Smooth muscle cell (in vitro differentiated cells): Measurements from ENCODE around the gene DGAT2. TPM values are rescaled to one million over a fixed set of nuclear protein-coding genes. Genes with fewer than 3 reads are reported as not detected.

Experiments
- DNase-seq: peaks from one replicate; lab custom pipeline; 2025; ENCODE audit not compliant: unreplicated experiment; lab: John Stamatoyannopoulos, UW
- H2AFZ ChIP-seq: fragments of 200-600 bp; sonication (generic); 2 replicates; pipeline ENCODE4 v1.6.0; 2016; ENCODE audit warnings: antibody characterized with exemption, low read depth, mild to moderate bottlenecking
- H3F3A ChIP-seq: fragments of 200-600 bp; sonication (generic); 2 replicates; pipeline ENCODE4 v1.6.0; 2017; ENCODE audit warnings: antibody characterized with exemption, low read depth
- H3K27ac ChIP-seq: fragments of 200-600 bp; sonication (generic); 2 replicates; pipeline ENCODE4 v1.5.1; 2016; ENCODE audit warnings: low read depth, mild to moderate bottlenecking
- H3K27me3 ChIP-seq: fragments of 200-600 bp; sonication (generic); 2 replicates; pipeline ENCODE4 v1.6.1; 2016; ENCODE audit warnings: low read depth, mild to moderate bottlenecking
- H3K36me3 ChIP-seq: fragments of 200-600 bp; sonication (generic); 2 replicates; pipeline ENCODE4 v1.5.1; 2016; ENCODE audit warnings: low read depth
- H3K4me1 ChIP-seq: fragments of 200-600 bp; sonication (generic); 2 replicates; pipeline ENCODE4 v1.5.1; 2016; ENCODE audit warnings: low read depth
- H3K4me2 ChIP-seq: fragments of 200-600 bp; sonication (generic); 2 replicates; pipeline ENCODE4 v1.6.0; 2016; ENCODE audit warnings: mild to moderate bottlenecking
- H3K4me3 ChIP-seq: fragments of 200-600 bp; sonication (generic); 2 replicates; pipeline ENCODE4 v1.5.1; 2016; ENCODE audit warnings: mild to moderate bottlenecking
- H3K79me2 ChIP-seq: fragments of 200-600 bp; sonication (generic); 2 replicates; pipeline ENCODE4 v1.6.0; 2016; ENCODE audit warnings: low read depth, mild to moderate bottlenecking
- H3K9ac ChIP-seq: fragments of 200-600 bp; sonication (generic); 2 replicates; pipeline ENCODE4 v1.6.0; 2016; ENCODE audit warnings: low read depth
- H3K9me3 ChIP-seq: fragments of 200-600 bp; sonication (generic); replicated peaks from 2 replicates; pipeline ENCODE4 v1.5.1; 2016; ENCODE audit warnings: low read depth
- H4K20me1 ChIP-seq: fragments of 200-600 bp; sonication (generic); 2 replicates; pipeline ENCODE4 v1.6.0; 2016; ENCODE audit warnings: low read depth
- CTCF ChIP-seq: fragments of 200-600 bp; sonication (generic); IDR thresholded peaks from 2 replicates; pipeline ENCODE4 v1.5.1; 2017; ENCODE audit warnings: borderline replicate concordance, mild to moderate bottlenecking, antibody characterized with exemption; ENCODE audit not compliant: insufficient read depth, poor library complexity, severe bottlenecking
- WGBS: methylation state at CpG from one replicate; pipeline ENCODE4 v1.1.7; 2016; ENCODE audit warnings: low lambda C conversion rate; 5-methylcytosine and 5-hydroxymethylcytosine counted together
- polyA plus RNA-seq: library from polyadenylated mRNA; unstranded; fragments of >200 nt; fragmentation: Nextera tagmentation; extraction: Ambion mirVana; gene quantifications from 2 replicates; pipeline ENCODE4 v1.2.1, GENCODE V29; 2016
- total RNA-seq: library from RNA; depleted of rRNA; stranded (reverse); fragments of >200 nt; gene quantifications from 2 replicates; pipeline ENCODE4 v1.2.3, GENCODE V29; 2014

Gene DGAT2
- total and polyA plus RNA-seq, 2 experiments from 2014 or later, result 1.5 to 3.7 TPM

- H3K4me3 ChIP-seq, result no peak overlapping the region
- H3K79me2 ChIP-seq, result no peaks in the 10 kb centered on the region
- TF ChIP-seq CTCF, result no peak
- no peaks in the 10 kb centered on the region for H3K9me3 ChIP-seq
- H3K4me1 ChIP-seq, result no peaks in the 10 kb centered on the region
- H2AFZ ChIP-seq, result no peak overlapping the region
- no peak overlapping the region for H3K9ac ChIP-seq
- no peak for DNase-seq
- H3K27ac ChIP-seq, result no peak overlapping the region
- H3K36me3 ChIP-seq, result no peaks in the 10 kb centered on the region
- no peaks in the 10 kb centered on the region for H4K20me1 ChIP-seq
- no peaks in the 10 kb centered on the region for H3F3A ChIP-seq
- WGBS, result 73% methylated on average over 2 of the region's 2 CpGs
- H3K4me2 ChIP-seq, result no peak overlapping the region
- H3K27me3 ChIP-seq, result no peaks in the 10 kb centered on the region
Observed at GRCh38 chr11:75757651-75758050, 10.9 kb upstream of the DGAT2 start.

- Histone ChIP-seq H2AFZ (no peak overlapping the region), H3K4me2 (no peak overlapping the region), H3K9me3 (no peaks in the 10 kb centered on the region), H3F3A (no peaks in the 10 kb centered on the region), H3K9ac (no peak overlapping the region), H3K79me2 (no peaks in the 10 kb centered on the region), H3K4me1 (no peaks in the 10 kb centered on the region), H3K36me3 (no peaks in the 10 kb centered on the region), H3K27ac (no peak overlapping the region), H3K27me3 (no peaks in the 10 kb centered on the region), H4K20me1 (no peaks in the 10 kb centered on the region), H3K4me3 (no peak overlapping the region)
- 91% methylated on average over 4 of the region's 4 CpGs for WGBS
- no peak for DNase-seq
- no peak for TF ChIP-seq CTCF
Observed at GRCh38 chr11:75759832-75760231, 8.7 kb upstream of the DGAT2 start.

GRCh38 chr11:75760243-75760642 lies 8.3 kb upstream of the DGAT2 start:
- TF ChIP-seq CTCF, result no peak
- H3F3A ChIP-seq, result no peaks in the 10 kb centered on the region
- no peak overlapping the region for H3K9ac ChIP-seq
- H3K36me3 ChIP-seq, result no peaks in the 10 kb centered on the region
- no peaks in the 10 kb centered on the region for H4K20me1 ChIP-seq
- no peaks in the 10 kb centered on the region for H3K9me3 ChIP-seq
- H2AFZ ChIP-seq, result no peak overlapping the region
- no peaks in the 10 kb centered on the region for H3K4me1 ChIP-seq
- no peaks in the 10 kb centered on the region for H3K79me2 ChIP-seq
- DNase-seq, result no peak
- no peak overlapping the region for H3K4me3 ChIP-seq
- H3K27ac ChIP-seq, result no peak overlapping the region
- no peaks in the 10 kb centered on the region for H3K27me3 ChIP-seq
- no peak overlapping the region for H3K4me2 ChIP-seq

GRCh38 chr11:75760710-75761493 lies 7.7 kb upstream of the DGAT2 start:
- no peak for DNase-seq
- no peak for TF ChIP-seq CTCF
- Histone ChIP-seq H3K4me2 (no peak overlapping the region), H4K20me1 (no peaks in the 10 kb centered on the region), H3K4me3 (no peak overlapping the region), H3K27ac (no peak overlapping the region), H3F3A (no peaks in the 10 kb centered on the region), H3K79me2 (no peaks in the 10 kb centered on the region), H3K4me1 (no peaks in the 10 kb centered on the region), H2AFZ (peak overlapping the region; percentile 45), H3K9me3 (no peaks in the 10 kb centered on the region), H3K9ac (no peak overlapping the region), H3K27me3 (no peaks in the 10 kb centered on the region), H3K36me3 (no peaks in the 10 kb centered on the region)
- 78% methylated on average over 3 of the region's 3 CpGs for WGBS
